Right hindlimb (tissue), 1 donor: ENCODE data around the gene LGR6.
"Not testable (repeated sequence)": the region's sequence is repeated elsewhere in the genome, so short reads cannot be mapped to it uniquely, and the experiment has no call there.

Experiments used
- DNase-seq: peaks from one replicate; pipeline ENCODE4 v3.0.0-alpha.2; 2018

LGR6 gene

GRCh38 chr1:202221911-202222909 is 28.6 kb downstream of the LGR6 start:
- no peak for DNase-seq

GRCh38 chr1:202223121-202223860 is 29.7 kb downstream of the LGR6 start:
- no peak for DNase-seq

- no peak for DNase-seq
Measured at GRCh38 chr1:202224453-202224852, 30.9 kb downstream of the LGR6 start.

- DNase-seq = no peak
Measured at GRCh38 chr1:202225131-202225530, 31.5 kb downstream of the LGR6 start.

GRCh38 chr1:202227053-202227672 is 33.6 kb downstream of the LGR6 start:
- DNase-seq = no peak

GRCh38 chr1:202227997-202228401 is 34.4 kb downstream of the LGR6 start:
- DNase-seq = no peak

GRCh38 chr1:202228484-202229122 is 35.0 kb downstream of the LGR6 start:
- no peak for DNase-seq

- no peak for DNase-seq
Measured at GRCh38 chr1:202229376-202229775, 35.8 kb downstream of the LGR6 start.

GRCh38 chr1:202230061-202230938 is 36.7 kb downstream of the LGR6 start:
- no peak for DNase-seq

GRCh38 chr1:202230939-202231645 is 37.5 kb downstream of the LGR6 start:
- no peak for DNase-seq

GRCh38 chr1:202233171-202233570 is 39.6 kb downstream of the LGR6 start:
- no peak for DNase-seq

GRCh38 chr1:202233804-202234203 is 40.2 kb downstream of the LGR6 start:
- no peak for DNase-seq

GRCh38 chr1:202234331-202235002 is 40.9 kb downstream of the LGR6 start:
- no peak for DNase-seq

GRCh38 chr1:202235003-202235660 is 41.5 kb downstream of the LGR6 start:
- DNase-seq = no peak

GRCh38 chr1:202235856-202236837 is 42.5 kb downstream of the LGR6 start:
- DNase-seq = peak; percentile 48

- DNase-seq = peak; percentile 16
Measured at GRCh38 chr1:202237052-202237451, 43.5 kb downstream of the LGR6 start.

- no peak for DNase-seq
Measured at GRCh38 chr1:202238914-202239313, 45.3 kb downstream of the LGR6 start.

GRCh38 chr1:202240226-202240625 is 46.6 kb downstream of the LGR6 start:
- not testable (repeated sequence) for DNase-seq

GRCh38 chr1:202240956-202241355 is 47.4 kb downstream of the LGR6 start:
- no peak for DNase-seq
